Testis (tissue), 3 donors: ENCODE results near the gene RELA. TPM values are rescaled to one million over a fixed set of nuclear protein-coding genes. Genes with fewer than 3 reads are reported as not detected.

ENCODE experiments used
- DNase-seq: peaks from one replicate; pipeline ENCODE4 v3.0.0-alpha.2; 2019
- H3K27ac ChIP-seq, 2 donors: fragments of 200-600 bp; sonication (generic); one replicate each; pipeline ENCODE4 v1.5.1; 2019
- H3K27me3 ChIP-seq: fragments of 200-600 bp; sonication (generic); one replicate; pipeline ENCODE4 v1.5.1; 2019
- H3K36me3 ChIP-seq: fragments of 200-600 bp; sonication (generic); one replicate; pipeline ENCODE4 v1.5.1; 2017; ENCODE audit warnings: low read depth; ENCODE audit errors: missing control alignments
- H3K4me1 ChIP-seq: fragments of 200-600 bp; sonication (generic); one replicate; pipeline ENCODE4 v1.5.1; 2019
- H3K4me3 ChIP-seq, 2 donors: fragments of 200-600 bp; sonication (generic); one replicate each; pipeline ENCODE4 v1.5.1; 2017 to 2019
- H3K9me3 ChIP-seq: fragments of 200-600 bp; sonication (generic); one replicate; pipeline ENCODE4 v1.5.1; 2017
- POLR2A ChIP-seq: fragments of 450-650 bp; IDR thresholded peaks from one replicate; pipeline ENCODE4 v1.6.1; 2017; ENCODE audit warnings: antibody characterized with exemption, mild to moderate bottlenecking, moderate library complexity
- WGBS, 2 donors: methylation state at CpG; one replicate each; pipeline ENCODE4 v1.1.5; 2018; 5-methylcytosine and 5-hydroxymethylcytosine counted together
- intact Hi-C: fragments of 100-400 bp; cut with DNase I; formaldehyde crosslinking; loops from one replicate; pipeline ENCODE4 v1.15.1; 2023; ENCODE audit warnings: low total_unique reads
- polyA plus RNA-seq: library from polyadenylated mRNA; stranded (reverse); fragments of 350-450 nt; fragmentation: Illumina TruSeq; extraction: RNeasy Lipid Tissue Mini Kit (QIAGEN cat#74804); gene quantifications from one replicate; pipeline ENCODE4 v1.2.3, GENCODE V29; 2014; ENCODE audit warnings: low read depth, low replicate concordance; ENCODE audit not compliant: insufficient read depth
- total RNA-seq, 2 donors: library from RNA; depleted of rRNA; stranded (reverse); fragments of >200 nt; gene quantifications; one replicate each; pipeline ENCODE4 v1.2.3, GENCODE V29; 2016
- TF ChIP-seq, protein P1 (sequence below), 3 experiments: fragments of 450-650 bp in 2 of 3; fragments of 200-600 bp in 1 of 3; sonication (generic) in 1 of 3; IDR thresholded peaks; one replicate each; pipeline ENCODE4 v1.5.1; 2016 to 2019; ENCODE audit warnings: antibody characterized with exemption in 3 of 3, mild to moderate bottlenecking in 2 of 3, moderate library complexity in 1 of 3

Gene RELA
- total and polyA plus RNA-seq, 3 donors from 2014 or later: 47.5 to 82.0 (median 64.9) TPM

DNA sequence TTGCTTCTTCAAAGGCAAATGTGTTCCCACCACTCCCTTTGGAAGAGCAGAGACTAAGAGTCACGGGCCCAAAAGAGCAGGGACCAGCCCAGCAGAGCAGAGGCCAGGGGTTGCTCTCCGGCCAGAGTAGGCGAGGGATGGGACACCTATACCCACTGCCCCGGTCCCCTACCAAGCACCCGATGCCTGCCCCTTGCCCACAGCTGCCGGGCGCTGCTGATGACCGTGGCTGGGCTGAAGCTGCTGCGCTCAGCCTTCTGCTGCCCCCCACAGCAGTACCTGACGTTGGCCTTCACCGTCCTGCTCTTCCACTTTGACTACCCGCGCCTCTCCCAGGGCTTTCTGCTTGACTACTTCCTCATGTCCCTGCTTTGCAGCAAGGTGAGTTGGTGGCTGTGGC lies 35.5 kb downstream of the RELA start:
- Histone ChIP-seq H3K36me3 (no peaks in the 10 kb centered on the region), H3K9me3 (no peaks in the 10 kb centered on the region), H3K4me1 (peaks cover 18% of the 10 kb centered on the region), H3K4me3 (no peak overlapping the region), H3K27me3 (no peaks in the 10 kb centered on the region), H3K27ac (no peak overlapping the region)
- no peak for DNase-seq
- TF ChIP-seq, protein P1, sequence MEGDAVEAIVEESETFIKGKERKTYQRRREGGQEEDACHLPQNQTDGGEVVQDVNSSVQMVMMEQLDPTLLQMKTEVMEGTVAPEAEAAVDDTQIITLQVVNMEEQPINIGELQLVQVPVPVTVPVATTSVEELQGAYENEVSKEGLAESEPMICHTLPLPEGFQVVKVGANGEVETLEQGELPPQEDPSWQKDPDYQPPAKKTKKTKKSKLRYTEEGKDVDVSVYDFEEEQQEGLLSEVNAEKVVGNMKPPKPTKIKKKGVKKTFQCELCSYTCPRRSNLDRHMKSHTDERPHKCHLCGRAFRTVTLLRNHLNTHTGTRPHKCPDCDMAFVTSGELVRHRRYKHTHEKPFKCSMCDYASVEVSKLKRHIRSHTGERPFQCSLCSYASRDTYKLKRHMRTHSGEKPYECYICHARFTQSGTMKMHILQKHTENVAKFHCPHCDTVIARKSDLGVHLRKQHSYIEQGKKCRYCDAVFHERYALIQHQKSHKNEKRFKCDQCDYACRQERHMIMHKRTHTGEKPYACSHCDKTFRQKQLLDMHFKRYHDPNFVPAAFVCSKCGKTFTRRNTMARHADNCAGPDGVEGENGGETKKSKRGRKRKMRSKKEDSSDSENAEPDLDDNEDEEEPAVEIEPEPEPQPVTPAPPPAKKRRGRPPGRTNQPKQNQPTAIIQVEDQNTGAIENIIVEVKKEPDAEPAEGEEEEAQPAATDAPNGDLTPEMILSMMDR (IDR thresholded peaks at IDR 0.05): no peak
- no peak for TF ChIP-seq POLR2A
- intact Hi-C loops: no loop called here
- 93 to 95% methylated on average over 8 to 13 of the region's 13 CpGs for WGBS, 2 donors

DNA sequence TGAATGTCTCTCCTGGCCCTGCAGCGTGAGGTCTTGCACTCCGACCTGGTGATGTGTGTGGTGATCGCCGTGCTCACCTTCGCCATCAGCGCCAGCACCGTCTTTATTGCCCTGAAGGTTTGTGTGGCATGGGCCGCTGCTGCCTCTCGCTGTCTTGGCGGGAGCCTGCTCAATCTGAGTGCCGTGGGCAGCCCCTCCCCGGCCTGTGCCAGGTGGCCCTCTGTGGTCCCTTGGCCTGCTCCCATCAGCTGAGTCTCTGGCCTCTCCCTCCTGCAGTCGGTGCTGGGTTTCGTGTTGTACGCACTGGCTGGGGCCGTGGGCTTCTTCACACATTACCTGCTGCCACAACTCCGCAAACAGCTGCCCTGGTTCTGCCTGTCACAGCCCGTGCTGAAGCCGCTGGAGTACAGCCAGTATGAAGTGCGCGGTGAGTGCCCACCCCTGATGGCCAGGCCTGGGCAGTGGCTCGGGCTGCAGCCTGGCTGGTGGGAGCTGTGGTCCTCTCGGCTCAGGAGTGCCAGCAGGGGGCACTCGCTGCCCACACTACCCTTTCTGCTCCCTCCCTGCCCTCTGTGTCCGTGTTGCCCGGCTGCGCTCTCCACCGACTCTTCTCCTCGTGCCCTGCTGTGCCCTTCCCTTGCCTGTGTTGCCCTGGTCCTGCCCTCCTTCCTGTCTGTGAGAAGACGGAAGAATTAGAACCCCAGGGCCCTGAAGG lies 36.9 kb downstream of the RELA start:
- intact Hi-C loops: no loop called here
- Histone ChIP-seq H3K4me1 (peaks cover 15% of the 10 kb centered on the region), H3K9me3 (no peaks in the 10 kb centered on the region), H3K4me3 (no peak overlapping the region), H3K27me3 (no peaks in the 10 kb centered on the region), H3K36me3 (no peaks in the 10 kb centered on the region), H3K27ac (no peak overlapping the region)
- DNase-seq: peak; percentile 78
- WGBS, 2 donors: 58 to 71% methylated on average over 29 to 30 of the region's 30 CpGs
- TF ChIP-seq POLR2A: no peak
- TF ChIP-seq, protein P1 (IDR thresholded peaks at IDR 0.05): peak; percentile 40 to 64 (median 56)

DNA sequence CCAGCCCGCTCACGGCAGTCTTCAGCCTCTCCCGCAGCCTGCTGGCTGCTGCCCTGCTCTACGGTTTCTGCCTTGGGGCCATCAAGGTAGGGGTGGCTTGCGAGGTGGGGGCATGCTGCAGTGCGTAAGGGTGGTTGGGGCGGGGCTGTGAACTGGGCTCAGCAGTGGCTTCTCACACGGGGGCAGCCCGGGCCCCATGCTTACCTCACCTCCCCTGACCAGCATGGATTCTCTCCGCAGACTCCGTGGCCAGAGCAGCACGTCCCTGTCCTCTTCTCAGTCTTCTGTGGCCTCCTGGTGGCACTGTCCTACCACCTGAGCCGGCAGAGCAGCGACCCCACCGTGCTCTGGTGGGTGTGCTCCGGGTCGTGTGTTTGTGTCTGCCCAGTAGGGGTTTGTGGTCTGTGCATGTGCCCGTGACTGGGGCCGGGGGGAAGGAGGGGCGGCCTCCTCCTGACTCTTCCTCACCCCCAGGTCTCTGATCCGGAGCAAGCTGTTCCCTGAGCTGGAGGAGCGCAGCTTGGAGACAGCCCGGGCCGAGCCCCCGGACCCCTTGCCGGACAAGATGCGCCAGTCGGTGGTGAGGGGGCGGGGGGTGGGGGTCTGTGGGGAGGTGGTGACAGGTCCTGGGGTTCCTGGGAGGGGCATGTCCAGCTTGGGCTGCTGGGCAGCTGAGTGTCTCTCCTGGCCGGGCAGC lies 37.6 kb downstream of the RELA start:
- Histone ChIP-seq H3K27ac (no peak overlapping the region), H3K36me3 (no peaks in the 10 kb centered on the region), H3K4me1 (peaks cover 8% of the 10 kb centered on the region), H3K27me3 (no peaks in the 10 kb centered on the region), H3K9me3 (no peaks in the 10 kb centered on the region), H3K4me3 (no peak overlapping the region)
- no peak for DNase-seq
- TF ChIP-seq, protein P1 (IDR thresholded peaks at IDR 0.05): no peak
- TF ChIP-seq POLR2A: no peak
- WGBS, 2 donors: 88 to 89% methylated on average over 3 to 30 of the region's 30 CpGs
- intact Hi-C loops: no loop called here

DNA sequence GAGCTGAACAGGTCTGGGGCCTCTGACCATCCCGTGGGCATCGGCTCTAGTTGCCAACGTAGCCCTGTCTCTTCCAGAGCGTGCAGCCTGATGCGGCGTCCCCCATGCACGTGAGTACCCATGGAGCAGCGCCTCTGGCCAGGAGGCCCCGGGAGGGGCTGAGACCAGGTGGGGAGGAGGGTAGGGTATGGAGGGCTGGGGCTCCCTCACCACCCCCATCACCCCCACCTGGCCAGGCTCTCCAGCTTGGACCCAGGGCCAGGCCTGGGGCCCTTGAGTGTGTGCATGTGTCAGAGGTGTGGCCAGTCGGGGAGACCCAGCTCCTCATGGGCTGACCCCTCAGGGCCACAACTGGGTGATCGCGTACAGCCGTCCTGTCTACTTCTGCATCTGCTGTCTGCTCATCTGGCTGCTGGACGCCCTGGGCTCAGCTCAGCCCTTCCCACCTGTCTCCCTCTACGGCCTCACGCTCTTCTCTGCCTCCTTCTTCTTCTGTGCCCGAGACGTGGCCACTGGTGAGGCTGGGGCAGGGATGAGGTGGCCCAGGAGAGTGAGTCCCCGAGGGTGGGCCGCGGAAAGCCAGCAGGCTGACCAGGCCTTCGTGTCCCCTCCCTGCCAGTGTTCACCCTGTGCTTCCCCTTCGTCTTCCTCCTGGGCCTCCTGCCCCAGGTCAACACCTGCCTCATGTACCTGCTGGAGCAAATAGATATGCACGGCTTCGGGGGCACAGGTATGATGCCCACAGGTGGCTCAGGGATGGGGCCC lies 38.7 kb downstream of the RELA start:
- TF ChIP-seq, protein P1 (IDR thresholded peaks at IDR 0.05): no peak
- TF ChIP-seq POLR2A: no peak
- Histone ChIP-seq H3K4me3 (no peak overlapping the region), H3K36me3 (no peaks in the 10 kb centered on the region), H3K27ac (no peak overlapping the region), H3K4me1 (no peaks in the 10 kb centered on the region), H3K27me3 (no peaks in the 10 kb centered on the region), H3K9me3 (no peaks in the 10 kb centered on the region)
- intact Hi-C loops: no loop called here
- WGBS, 2 donors: 88 to 94% methylated on average over 15 to 25 of the region's 25 CpGs
- DNase-seq: no peak
